Measurements from ENCODE around the gene CPHXL.

CPHXL gene

GRCh38 chr16:75742424-75743047, 16.2 kb upstream of the CPHXL start:
- TF ChIP-seq TAF1 (IDR thresholded peaks at IDR 0.05; ENCODE audit: low read depth) (no peak), ZBTB7A (IDR thresholded peaks at IDR 0.05; ENCODE audit: low read depth) (no peak), RAD21 (IDR thresholded peaks at IDR 0.05; ENCODE audit: low read depth) (no peak), EP300 (IDR thresholded peaks at IDR 0.05; ENCODE audit: borderline replicate concordance) (no peak)

GRCh38 chr16:75733305-75734211, 7.3 kb upstream of the CPHXL start:
- TF ChIP-seq TCF12 (IDR thresholded peaks at IDR 0.05; ENCODE audit: low read depth) (no peak), EP300 (IDR thresholded peaks at IDR 0.05; ENCODE audit: borderline replicate concordance) (no peak), TAF1 (IDR thresholded peaks at IDR 0.05; ENCODE audit: low read depth) (no peak), USF1 (IDR thresholded peaks at IDR 0.05) (no peak), REST (IDR thresholded peaks at IDR 0.05; ENCODE audit: low read depth) (no peak), CEBPB (IDR thresholded peaks at IDR 0.05) (no peak), TEAD4 (IDR thresholded peaks at IDR 0.05) (no peak), FOXM1 (IDR thresholded peaks at IDR 0.05; ENCODE audit: borderline replicate concordance, low read depth) (no peak), EGR1 (IDR thresholded peaks at IDR 0.05) (no peak)

GRCh38 chr16:75732871-75733270, 6.6 kb upstream of the CPHXL start:
- TF ChIP-seq MAX (IDR thresholded peaks at IDR 0.05) (no peak), TAF1 (IDR thresholded peaks at IDR 0.05; ENCODE audit: low read depth) (no peak), EGR1 (IDR thresholded peaks at IDR 0.05) (no peak), CEBPB (IDR thresholded peaks at IDR 0.05) (no peak), EP300 (IDR thresholded peaks at IDR 0.05; ENCODE audit: borderline replicate concordance) (no peak), ZBTB7A (IDR thresholded peaks at IDR 0.05; ENCODE audit: low read depth) (no peak), REST (IDR thresholded peaks at IDR 0.05; ENCODE audit: low read depth) (no peak), USF1 (IDR thresholded peaks at IDR 0.05) (no peak), NFIC (IDR thresholded peaks at IDR 0.05) (no peak), TCF12 (IDR thresholded peaks at IDR 0.05; ENCODE audit: low read depth) (no peak), RAD21 (IDR thresholded peaks at IDR 0.05; ENCODE audit: low read depth) (no peak), FOXM1 (IDR thresholded peaks at IDR 0.05; ENCODE audit: borderline replicate concordance, low read depth) (no peak), CREB1 (IDR thresholded peaks at IDR 0.05; ENCODE audit: low read depth) (no peak), TEAD4 (IDR thresholded peaks at IDR 0.05) (no peak), YY1 (IDR thresholded peaks at IDR 0.05; ENCODE audit: low read depth) (no peak)

GRCh38 chr16:75727221-75727620, 931 bp upstream of the CPHXL start:
- TF ChIP-seq CEBPB (IDR thresholded peaks at IDR 0.05) (no peak), MAX (IDR thresholded peaks at IDR 0.05) (no peak), EGR1 (IDR thresholded peaks at IDR 0.05) (no peak), REST (IDR thresholded peaks at IDR 0.05; ENCODE audit: low read depth) (no peak)

Data from Ishikawa (cell line).